PC-9 (cell line): ENCODE results near the gene PDLIM5. TPM values are rescaled to one million over a fixed set of nuclear protein-coding genes. Genes with fewer than 3 reads are reported as not detected.

ENCODE experiments used
- BruUV-seq: library from RNA; stranded (reverse); fragments of 400-500 nt; replicated peaks from 2 replicates; lab custom pipeline; 2021; lab: Mats Ljungman, UMichigan
- CTCF ChIA-PET: fragments of 300-600 bp; sonication (Branson Sonifier 250); formaldehyde crosslinking; loops from one replicate; lab custom pipeline; 2022; ENCODE audit warnings: antibody characterized with exemption; lab: Charles Lee
- POLR2A ChIA-PET: fragments of 300-600 bp; sonication (Branson Sonifier 250); formaldehyde crosslinking; loops from one replicate; lab custom pipeline; 2022; ENCODE audit warnings: antibody characterized with exemption; ENCODE audit not compliant: unreplicated experiment; lab: Charles Lee
- DNase-seq, 2 experiments: peaks; one replicate each; pipeline versions ENCODE4 v3.0.0 to v3.0.0-alpha.2; 2015 to 2022; ENCODE audit warnings: mixed read lengths in 1 of 2
- H2AFZ ChIP-seq: fragments of 200-600 bp; sonication (generic); 2 replicates; pipeline ENCODE4 v1.8.1; 2017; ENCODE audit warnings: antibody characterized with exemption
- H3F3A ChIP-seq: fragments of 200-600 bp; sonication (generic); 2 replicates; pipeline ENCODE4 v1.8.1; 2017; ENCODE audit warnings: antibody characterized with exemption, mild to moderate bottlenecking, low read depth; ENCODE audit not compliant: insufficient read depth
- H3K27ac ChIP-seq: fragments of 200-600 bp; sonication (generic); 2 replicates; pipeline ENCODE4 v1.6.1; 2016; ENCODE audit warnings: mixed run types
- H3K27me3 ChIP-seq: fragments of 200-600 bp; sonication (generic); 2 replicates; pipeline ENCODE4 v1.6.1; 2016; ENCODE audit warnings: low read depth, mixed run types; ENCODE audit not compliant: insufficient read depth
- H3K36me3 ChIP-seq: fragments of 200-600 bp; sonication (generic); 2 replicates; pipeline ENCODE4 v1.6.1; 2016; ENCODE audit warnings: low read depth, mixed run types
- H3K4me1 ChIP-seq: fragments of 200-600 bp; sonication (generic); replicated peaks from 2 replicates; pipeline ENCODE4 v1.6.1; 2016; ENCODE audit warnings: mixed run types; ENCODE audit not compliant: insufficient read depth
- H3K4me2 ChIP-seq: fragments of 200-600 bp; sonication (generic); 2 replicates; pipeline ENCODE4 v1.6.1; 2017; ENCODE audit warnings: mixed run types
- H3K4me3 ChIP-seq: fragments of 200-600 bp; sonication (generic); 2 replicates; pipeline ENCODE4 v1.6.1; 2016; ENCODE audit warnings: mixed run types
- H3K79me2 ChIP-seq: fragments of 200-600 bp; sonication (generic); 2 replicates; pipeline ENCODE4 v1.6.1; 2017; ENCODE audit warnings: low read depth, mixed run types
- H3K9me2 ChIP-seq: fragments of 200-600 bp; sonication (generic); 2 replicates; pipeline ENCODE4 v1.8.1; 2017; ENCODE audit warnings: mild to moderate bottlenecking; ENCODE audit not compliant: insufficient read depth
- H3K9me3 ChIP-seq: fragments of 200-600 bp; sonication (generic); 2 replicates; pipeline ENCODE4 v1.8.1; 2016; ENCODE audit warnings: low read depth; ENCODE audit not compliant: insufficient read depth
- H4K20me1 ChIP-seq: fragments of 200-600 bp; sonication (generic); 2 replicates; pipeline ENCODE4 v1.8.1; 2017; ENCODE audit not compliant: insufficient read depth
- CTCF ChIP-seq: fragments of 200-600 bp; sonication (generic); conservative IDR thresholded peaks from 2 replicates; pipeline ENCODE4 v1.6.1; 2017; ENCODE audit warnings: mixed run types, antibody characterized with exemption, mild to moderate bottlenecking, moderate library complexity
- EZH2 ChIP-seq: fragments of 200-600 bp; sonication (generic); IDR thresholded peaks from 2 replicates; pipeline ENCODE4 v1.8.0; 2017; ENCODE audit warnings: antibody characterized with exemption, low read depth
- intact Hi-C: fragments of 100-400 bp; cut with micrococcal nuclease; formaldehyde crosslinking; loops from one replicate; pipeline ENCODE4 v1.10.0; 2022; ENCODE audit not compliant: unreplicated experiment
- total RNA-seq: library from RNA; stranded (reverse); gene quantifications from 2 replicates; pipeline ENCODE4 v1.2.3, GENCODE V29; 2021

PDLIM5 gene
- total RNA-seq, 1 experiment from 2014 or later: 130 TPM

GRCh38 chr4:94528792-94529451 lies 77.2 kb downstream of the PDLIM5 start:
- BruUV-seq: no TSS peak
- H3K9me2 ChIP-seq: no peaks in the 10 kb centered on the region
- intact Hi-C loops: no loop called here
- no peaks in the 10 kb centered on the region for H3K36me3 ChIP-seq
- no peaks in the 10 kb centered on the region for H4K20me1 ChIP-seq
- no peak overlapping the region for H3K27ac ChIP-seq
- ChIA-PET CTCF (no interaction called here), POLR2A (interaction anchor here (1.5 kb wide), 1 partner anchor 19 kb away, joined by 3 read pairs; no protein-coding TSS in a partner anchor)
- H3K4me2 ChIP-seq: no peak overlapping the region
- H3F3A ChIP-seq: peaks cover 5% of the 10 kb centered on the region
- no peaks in the 10 kb centered on the region for H3K27me3 ChIP-seq
- no peak overlapping the region for H3K4me3 ChIP-seq
- H3K9me3 ChIP-seq: no peaks in the 10 kb centered on the region
- H2AFZ ChIP-seq: no peak overlapping the region
- TF ChIP-seq CTCF: no peak
- no peak for TF ChIP-seq EZH2
- H3K79me2 ChIP-seq: peaks cover 15% of the 10 kb centered on the region; the same call in 1 of the 2 replicates
- H3K4me1 ChIP-seq: peaks cover 17% of the 10 kb centered on the region
- DNase-seq: no peak

DNA sequence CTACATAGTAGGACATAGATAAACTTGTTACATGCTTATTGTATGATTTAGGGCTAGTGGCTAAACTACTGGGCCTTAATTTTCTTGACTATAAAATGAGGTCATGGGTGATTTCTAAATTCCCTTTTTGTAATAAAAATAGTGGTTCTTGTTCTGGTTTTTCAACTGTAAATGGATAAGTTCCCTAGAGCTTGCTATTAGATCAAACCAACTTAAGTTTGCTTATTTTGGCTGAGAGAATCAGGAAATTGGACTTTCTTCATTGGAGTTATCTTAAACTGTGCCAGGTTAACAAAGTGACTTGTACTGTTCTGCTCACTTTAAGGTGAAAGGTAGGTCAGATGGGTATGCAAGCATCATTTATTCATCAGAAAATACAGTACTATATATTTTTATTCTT lies 78.3 kb downstream of the PDLIM5 start:
- TF ChIP-seq EZH2: no peak
- no peak for TF ChIP-seq CTCF
- ChIA-PET POLR2A (no interaction called here), CTCF (no interaction called here)
- Histone ChIP-seq H3K9me2 (no peaks in the 10 kb centered on the region), H2AFZ (no peak overlapping the region), H3K4me2 (no peak overlapping the region), H3K27me3 (no peaks in the 10 kb centered on the region), H3K9me3 (no peaks in the 10 kb centered on the region), H3F3A (peaks cover 16% of the 10 kb centered on the region), H3K4me3 (no peak overlapping the region), H3K79me2 (peaks cover 16% of the 10 kb centered on the region), H3K4me1 (peaks cover 28% of the 10 kb centered on the region), H4K20me1 (no peaks in the 10 kb centered on the region), H3K36me3 (no peaks in the 10 kb centered on the region), H3K27ac (no peak overlapping the region)
- intact Hi-C loops: no loop called here
- BruUV-seq: no TSS peak
- no peak for DNase-seq

DNA sequence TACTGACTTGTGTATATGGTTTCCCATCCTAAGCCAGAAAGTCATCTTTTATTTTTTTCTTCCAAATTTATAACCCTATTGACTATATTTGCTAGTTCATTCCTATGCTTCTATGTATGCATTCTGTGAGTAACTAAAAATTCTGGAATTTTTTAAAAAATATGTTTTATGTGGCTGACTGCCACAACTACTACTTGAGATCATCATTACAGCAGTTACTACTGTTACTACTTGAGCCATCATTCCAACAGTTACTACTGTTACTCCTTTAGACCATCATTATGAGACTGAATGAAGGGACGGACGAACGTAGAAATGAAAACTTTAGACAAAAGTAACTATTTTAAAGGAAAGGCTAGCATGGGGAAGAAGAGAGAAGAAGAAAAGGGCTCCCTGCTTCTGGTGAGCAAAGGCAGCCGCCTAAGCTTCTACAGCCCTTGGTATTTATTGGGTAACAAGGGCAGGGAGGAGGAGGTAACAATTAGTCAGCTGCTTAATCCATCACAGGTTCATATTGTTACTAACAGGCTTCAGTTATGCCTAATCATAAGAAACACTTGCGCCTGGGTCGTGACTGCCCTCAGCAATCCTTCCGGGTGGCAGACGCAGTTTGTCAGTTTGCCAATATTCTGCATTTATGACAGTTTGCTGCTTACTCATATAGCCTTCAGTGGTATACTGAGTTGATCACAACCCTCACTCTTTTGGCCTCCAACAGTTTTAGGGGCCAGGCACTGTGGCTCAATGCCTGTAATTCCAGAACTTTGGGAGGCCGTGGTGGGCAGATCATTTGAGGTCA lies 80.4 kb downstream of the PDLIM5 start:
- BruUV-seq: TSS peak; percentile 55

More for the DNA sequence above, 80.4 kb downstream of the PDLIM5 start:
- Histone ChIP-seq H3K4me3 (no peak overlapping the region), H3K36me3 (no peaks in the 10 kb centered on the region), H3F3A (peaks cover 16% of the 10 kb centered on the region), H3K9me2 (no peaks in the 10 kb centered on the region), H2AFZ (no peak overlapping the region), H3K4me1 (peaks cover 31% of the 10 kb centered on the region), H3K4me2 (no peak overlapping the region), H3K27ac (no peak overlapping the region), H3K79me2 (peaks cover 21% of the 10 kb centered on the region), H3K9me3 (no peaks in the 10 kb centered on the region), H4K20me1 (no peaks in the 10 kb centered on the region), H3K27me3 (no peaks in the 10 kb centered on the region)
- CTCF ChIA-PET: interaction anchor here (0.7 kb wide), 1 partner anchor 8 kb away, joined by 3 read pairs; no protein-coding TSS in a partner anchor
- intact Hi-C loops: no loop called here
- POLR2A ChIA-PET: interaction anchor here (0.6 to 0.7 kb wide), 2 partner anchors 81 to 122 kb away, joined by 4 to 7 read pairs; no protein-coding TSS in a partner anchor
- no peak for DNase-seq
- TF ChIP-seq CTCF: no peak
- TF ChIP-seq EZH2: no peak
